Activated CD8-positive, alpha-beta memory T cell treated with anti-CD3 and anti-CD28 coated beads, Interleukin-2, amount 50 U/mL, for 24 hours (primary cell): ENCODE results near the gene JAK3.
A peak's percentile ranks its signal among the peaks of the same experiment; 100 is the strongest.
"Not testable (repeated sequence)": the region's sequence is repeated elsewhere in the genome, so short reads cannot be mapped to it uniquely, and the experiment has no call there.

ENCODE experiments used
- DNase-seq: peaks from one replicate; pipeline ENCODE4 v3.0.0-alpha.2; 2020; ENCODE audit errors: extremely low read depth

Gene JAK3

GRCh38 chr19:17803264-17803896 is 44.4 kb downstream of the JAK3 start:
- DNase-seq, result no peak

- no peak for DNase-seq
Measured at GRCh38 chr19:17802137-17802858, 45.5 kb downstream of the JAK3 start.

DNA sequence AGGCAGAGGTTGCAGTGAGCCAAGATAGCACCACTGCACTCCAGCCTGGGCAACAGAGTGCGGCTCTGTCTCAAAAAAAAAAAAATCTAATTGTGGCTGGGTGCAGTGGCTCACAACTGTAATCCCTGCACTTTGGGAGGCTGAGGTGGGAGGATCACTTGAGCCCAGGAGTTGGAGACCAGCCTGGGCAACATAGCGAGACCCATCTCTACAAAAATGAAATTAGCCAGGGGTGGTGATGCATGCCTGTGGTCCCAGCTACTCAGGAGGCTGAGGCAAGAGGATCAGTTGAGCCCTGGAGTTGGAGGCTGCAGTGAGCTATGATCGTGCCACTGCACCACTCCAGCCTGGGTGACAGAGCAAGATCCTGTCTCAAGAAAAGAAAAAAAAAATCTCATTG is 49.2 kb downstream of the JAK3 start:
- not testable (repeated sequence) for DNase-seq

DNA sequence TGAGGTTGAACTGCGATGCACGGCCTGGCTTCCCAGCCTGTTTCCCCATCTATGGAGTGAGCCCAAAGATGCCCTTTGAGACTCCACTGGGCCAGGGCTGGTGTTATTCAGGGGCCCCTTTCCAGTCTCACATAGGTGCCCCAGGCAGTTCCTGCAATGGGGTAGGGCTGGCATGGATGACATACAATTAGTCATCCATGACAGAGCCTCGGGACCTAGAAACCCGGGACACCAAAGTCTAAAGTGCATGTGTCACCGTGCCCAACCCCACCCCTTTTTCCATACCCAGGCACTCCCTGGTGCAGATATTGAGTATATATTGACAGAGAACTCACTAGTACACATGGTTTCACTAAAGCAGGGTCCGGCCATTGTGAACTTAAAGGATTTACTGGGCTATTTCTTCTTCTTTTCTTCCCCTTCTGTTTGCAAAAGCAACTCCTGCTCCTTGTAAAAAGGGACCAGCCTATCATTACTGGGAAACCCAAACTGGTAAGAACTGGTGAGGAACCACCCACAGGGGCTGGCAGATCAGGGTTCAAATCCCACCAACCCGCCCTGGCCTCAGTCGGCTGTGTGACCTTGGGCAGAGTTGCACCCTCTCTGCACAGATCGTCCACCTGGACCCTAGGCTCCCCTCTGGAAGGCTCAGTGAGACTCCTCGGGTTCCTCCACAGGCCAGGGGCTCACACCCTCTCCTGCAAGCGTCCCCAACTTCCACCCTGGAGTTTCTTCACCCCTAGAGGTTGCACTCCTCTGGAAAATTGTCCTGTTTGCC is 50.2 kb downstream of the JAK3 start:
- DNase-seq, result peak; percentile 39

GRCh38 chr19:17796838-17797423 is 50.9 kb downstream of the JAK3 start:
- DNase-seq, result no peak

- no peak for DNase-seq
Measured at GRCh38 chr19:17796013-17796837, 51.6 kb downstream of the JAK3 start.

GRCh38 chr19:17795495-17795856 is 52.3 kb downstream of the JAK3 start:
- no peak for DNase-seq

- no peak for DNase-seq
Measured at GRCh38 chr19:17794731-17795494, 52.9 kb downstream of the JAK3 start, which contains the start of gene B3GNT3. B3GNT3 (plus strand) TSS chr19:17795138; CDS start chr19:17807808, 12,670 bp downstream.

GRCh38 chr19:17794412-17794730 is 53.4 kb downstream of the JAK3 start:
- DNase-seq, result no peak

GRCh38 chr19:17790059-17790780 is 57.6 kb downstream of the JAK3 start:
- no peak for DNase-seq

- DNase-seq, result no peak
Measured at GRCh38 chr19:17788632-17789031, 59.1 kb downstream of the JAK3 start.

DNA sequence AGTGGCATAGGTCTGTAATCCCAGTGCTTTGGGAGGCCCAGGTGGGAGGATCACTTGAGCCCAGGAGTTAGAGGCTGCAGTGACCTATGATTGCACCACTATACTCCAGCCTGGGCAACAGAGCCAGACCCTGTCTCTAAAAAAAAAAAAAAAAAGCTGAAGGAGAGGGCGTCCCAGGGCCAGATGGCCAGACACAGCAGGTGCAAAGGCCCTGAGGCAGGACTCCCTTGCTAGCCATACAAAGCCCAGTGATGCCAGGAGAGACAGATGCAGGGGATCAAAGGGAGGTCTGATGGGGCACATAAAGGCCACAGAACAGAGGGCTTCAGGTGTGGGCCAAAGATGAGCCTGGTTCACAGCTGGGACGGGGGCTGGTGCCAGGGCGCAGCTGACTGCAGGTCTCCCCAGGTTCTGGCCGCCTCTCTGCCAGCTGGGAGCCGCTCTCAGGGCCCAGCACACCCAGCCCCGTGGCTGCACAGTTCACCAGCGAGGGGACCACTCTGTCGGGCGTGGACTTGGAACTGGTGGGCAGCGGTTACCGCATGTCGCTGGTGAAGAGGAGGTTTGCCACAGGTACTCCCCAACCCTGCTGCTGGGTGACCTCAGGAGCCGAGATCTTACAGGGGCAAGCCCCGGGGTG is 60.4 kb downstream of the JAK3 start:
- DNase-seq, result no peak

DNA sequence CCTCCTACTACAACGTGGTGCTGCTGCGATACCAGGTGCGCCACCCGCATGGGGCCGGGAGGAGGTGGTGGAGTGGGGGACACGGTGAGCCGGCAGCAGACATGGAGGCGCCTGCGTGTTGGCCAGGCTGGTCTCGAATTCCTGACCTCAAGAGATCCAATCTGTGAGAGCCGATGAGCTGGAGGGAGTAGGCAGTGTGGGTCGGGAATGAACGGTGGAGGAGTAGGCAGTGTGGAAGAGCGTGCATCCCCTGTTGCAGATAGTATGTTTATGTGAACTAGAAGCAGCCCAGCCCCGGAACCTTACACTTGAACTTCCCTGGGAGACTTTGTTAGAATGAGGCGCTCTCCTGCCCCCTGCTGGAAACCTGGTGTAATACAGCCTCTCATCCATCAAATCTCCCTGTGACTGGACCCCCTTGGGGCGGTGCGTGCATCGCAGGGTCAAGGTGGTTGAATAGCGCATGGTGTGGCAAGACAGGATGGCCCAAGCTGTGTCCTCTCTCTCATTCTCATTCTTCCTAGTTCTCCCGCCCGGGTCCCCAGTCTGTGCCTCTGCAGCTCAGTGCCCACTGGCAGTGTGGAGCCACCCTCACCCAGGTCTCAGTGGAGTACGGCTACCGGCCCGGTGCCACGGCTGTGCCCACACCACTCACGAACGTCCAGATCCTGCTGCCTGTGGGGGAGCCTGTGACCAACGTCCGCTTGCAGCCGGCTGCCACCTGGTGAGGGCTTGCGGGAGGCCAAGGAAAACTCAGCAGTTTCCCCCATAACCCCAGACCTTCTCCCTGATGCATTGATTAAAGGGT is 63.4 kb downstream of the JAK3 start:
- peak; percentile 52 for DNase-seq

GRCh38 chr19:17783721-17784120 is 64.1 kb downstream of the JAK3 start:
- not testable (repeated sequence) for DNase-seq

DNA sequence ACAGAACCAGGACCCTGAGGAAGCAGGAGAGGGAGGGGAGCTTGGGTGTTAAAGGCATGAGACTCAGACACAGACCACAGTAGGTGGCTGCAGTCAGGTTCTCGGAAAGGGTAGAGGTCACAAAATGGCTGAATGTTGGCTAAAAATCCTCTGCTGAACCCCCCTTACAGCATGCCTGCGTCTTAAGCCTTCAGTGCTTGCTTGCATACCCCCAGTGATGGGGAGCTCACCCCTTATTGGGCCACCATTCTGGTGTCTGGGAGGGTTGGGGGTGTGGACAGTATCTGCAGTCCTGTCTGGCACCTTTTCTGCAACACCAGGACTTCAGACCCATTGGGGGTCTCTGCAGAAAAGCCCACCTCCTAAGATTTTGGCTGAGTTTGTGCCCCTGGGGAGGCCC is 67.0 kb downstream of the JAK3 start:
- no peak for DNase-seq

DNA sequence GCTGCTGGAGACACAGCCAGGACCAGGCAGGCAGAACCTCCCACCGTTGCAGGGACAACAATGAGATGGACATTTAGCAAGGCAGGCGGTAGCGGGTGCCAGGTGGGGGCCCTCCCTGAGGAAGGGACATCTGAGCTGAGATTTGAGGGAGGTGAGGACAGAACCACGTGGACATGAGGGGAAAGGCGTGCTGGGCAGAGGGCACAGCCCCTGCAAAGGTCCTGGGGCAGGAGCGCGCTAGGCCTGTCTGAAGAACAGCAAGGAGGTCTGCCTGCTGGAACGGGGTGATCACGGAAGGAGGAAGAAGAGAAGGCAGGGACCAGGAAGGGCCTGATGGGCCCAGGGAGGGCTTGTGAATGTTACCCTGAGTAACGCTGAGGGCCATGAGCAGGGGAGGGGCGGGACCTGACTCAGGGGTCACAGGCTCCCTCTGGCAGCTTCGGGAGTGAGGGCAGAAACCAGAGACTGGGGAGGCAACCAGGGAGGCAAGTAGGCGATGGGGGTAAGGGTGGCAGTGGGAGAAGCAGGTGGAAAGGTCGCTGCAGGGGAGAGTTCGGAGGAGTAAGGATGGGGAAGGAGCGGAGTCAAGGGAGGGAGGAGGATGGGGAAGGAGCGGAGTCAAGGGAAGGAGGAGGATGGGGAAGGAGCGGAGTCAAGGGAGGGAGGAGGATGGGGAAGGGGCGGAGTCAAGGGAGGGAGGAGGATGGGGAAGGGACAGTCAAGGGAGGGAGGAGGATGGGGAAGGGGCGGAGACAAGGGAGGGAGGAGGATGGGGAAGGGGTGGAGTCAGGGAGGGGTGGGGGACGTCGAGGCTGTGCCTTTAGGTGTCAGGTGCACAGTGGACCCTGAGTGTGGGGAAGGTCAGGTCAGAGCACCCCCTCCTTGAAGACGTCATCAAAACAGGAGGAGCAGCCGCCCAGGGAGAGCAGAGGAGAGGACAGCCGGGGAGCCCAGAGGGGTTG is 68.5 kb downstream of the JAK3 start:
- DNase-seq, result no peak

DNA sequence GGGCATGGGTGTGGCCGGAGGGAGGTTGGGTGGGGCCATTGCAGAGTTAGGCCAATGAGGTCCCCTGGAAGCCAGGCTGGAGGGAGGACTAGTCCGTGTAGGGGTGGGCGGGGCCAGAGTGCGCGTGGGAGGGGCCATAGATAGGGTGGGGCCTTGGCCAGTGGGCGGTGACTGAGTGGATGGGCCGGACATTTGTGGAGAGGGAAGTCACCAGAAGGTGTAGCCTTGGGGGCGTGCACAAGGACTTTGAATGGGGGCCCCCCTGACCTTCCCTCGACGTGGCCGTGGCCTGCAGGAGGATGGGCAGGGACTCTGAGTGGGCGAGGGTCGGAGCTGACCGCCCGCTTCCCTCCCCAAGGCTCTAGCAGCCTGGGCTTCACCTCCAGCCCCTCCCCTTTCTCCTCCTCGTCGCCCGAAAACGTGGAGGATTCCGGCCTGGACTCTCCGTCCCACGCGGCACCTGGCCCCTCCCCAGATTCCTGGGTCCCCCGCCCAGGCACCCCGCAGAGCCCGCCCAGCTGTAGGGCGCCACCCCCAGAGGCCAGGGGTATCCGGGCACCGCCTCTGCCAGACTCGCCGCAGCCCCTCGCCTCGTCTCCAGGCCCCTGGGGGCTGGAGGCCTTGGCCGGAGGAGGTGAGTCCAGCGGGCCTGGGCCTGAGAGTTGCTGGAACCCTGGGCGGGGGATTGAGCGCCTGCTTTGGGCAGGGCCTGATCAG is 69.4 kb downstream of the JAK3 start:
- DNase-seq, result no peak
